GM19035 (cell line): Measurements from ENCODE around the gene APBA3.

ENCODE experiments used
- ATAC-seq: cut with Tn5 transposase; IDR thresholded peaks from one replicate; pipeline ENCODE4 v1.9.1; 2021; ENCODE audit not compliant: unreplicated experiment

The APBA3 gene

GRCh38 chr19:3761382-3762129, at the start of gene APBA3:
APBA3 (minus strand) TSS chr19:3761692; CDS start chr19:3760264, 1,428 bp downstream.
- ATAC-seq: peak; percentile 55

- ATAC-seq: no peak
These were observed 49.3 kb upstream of the APBA3 start for GRCh38 chr19:3810708-3811355.

- ATAC-seq: no peak
These were observed 48.6 kb upstream of the APBA3 start for GRCh38 chr19:3809881-3810707.

- ATAC-seq: no peak
These were observed 47.1 kb upstream of the APBA3 start for GRCh38 chr19:3808420-3809143.

GRCh38 chr19:3807574-3808354, 46.3 kb upstream of the APBA3 start:
- ATAC-seq: no peak

- ATAC-seq: no peak
These were observed 45.6 kb upstream of the APBA3 start for GRCh38 chr19:3807131-3807480.

- no peak for ATAC-seq
These were observed 44.4 kb upstream of the APBA3 start for GRCh38 chr19:3805859-3806258.

GRCh38 chr19:3804429-3804828, 42.9 kb upstream of the APBA3 start:
- ATAC-seq: no peak

GRCh38 chr19:3803986-3804385, 42.5 kb upstream of the APBA3 start:
- no peak for ATAC-seq

- no peak for ATAC-seq
These were observed 41.8 kb upstream of the APBA3 start for GRCh38 chr19:3803114-3803888.

GRCh38 chr19:3801412-3802096, 40.1 kb upstream of the APBA3 start:
- ATAC-seq: no peak

GRCh38 chr19:3800996-3801395, 39.5 kb upstream of the APBA3 start:
- no peak for ATAC-seq

GRCh38 chr19:3798137-3798536, 36.6 kb upstream of the APBA3 start:
- ATAC-seq: no peak

GRCh38 chr19:3796358-3796757, 34.9 kb upstream of the APBA3 start:
- ATAC-seq: no peak

GRCh38 chr19:3793799-3794198, 32.3 kb upstream of the APBA3 start:
- ATAC-seq: no peak

- no peak for ATAC-seq
These were observed 30.6 kb upstream of the APBA3 start for GRCh38 chr19:3792114-3792513.

GRCh38 chr19:3790941-3791340, 29.4 kb upstream of the APBA3 start:
- no peak for ATAC-seq

GRCh38 chr19:3790209-3790734, 28.8 kb upstream of the APBA3 start:
- no peak for ATAC-seq
